Stimulated activated memory B cell treated with anti-CD40 and anti-IgM and Interleukin-4, amounts not matched to agents 10 μg/mL and 1 μg/mL and 100 μg/mL, for 72 hours (primary cell): ENCODE results near the gene HIBCH.
A peak's percentile ranks its signal among the peaks of the same experiment; 100 is the strongest.
"Not testable (repeated sequence)": the region's sequence is repeated elsewhere in the genome, so short reads cannot be mapped to it uniquely, and the experiment has no call there.

Experiments used
- ATAC-seq: fragments of 150-1000 bp; cut with Tn5 transposase; 2 replicates; pipeline ENCODE4 v1.10.0; 2021
- H3K27ac Mint-ChIP-seq: one replicate; pipeline ENCODE4 v1.8.0; 2022; ENCODE audit warnings: mild to moderate bottlenecking, mixed read lengths
- H3K27me3 Mint-ChIP-seq: one replicate; pipeline ENCODE4 v1.8.0; 2022; ENCODE audit warnings: mixed read lengths
- H3K36me3 Mint-ChIP-seq: one replicate; pipeline ENCODE4 v1.8.0; 2022; ENCODE audit warnings: mixed read lengths
- H3K4me1 Mint-ChIP-seq: one replicate; pipeline ENCODE4 v1.8.0; 2022; ENCODE audit warnings: mixed read lengths
- H3K4me3 Mint-ChIP-seq: one replicate; pipeline ENCODE4 v1.8.0; 2022; ENCODE audit warnings: mild to moderate bottlenecking, moderate library complexity, mixed read lengths
- H3K9me3 Mint-ChIP-seq: one replicate; pipeline ENCODE4 v1.8.0; 2022; ENCODE audit warnings: mixed read lengths

Gene HIBCH, protein sequence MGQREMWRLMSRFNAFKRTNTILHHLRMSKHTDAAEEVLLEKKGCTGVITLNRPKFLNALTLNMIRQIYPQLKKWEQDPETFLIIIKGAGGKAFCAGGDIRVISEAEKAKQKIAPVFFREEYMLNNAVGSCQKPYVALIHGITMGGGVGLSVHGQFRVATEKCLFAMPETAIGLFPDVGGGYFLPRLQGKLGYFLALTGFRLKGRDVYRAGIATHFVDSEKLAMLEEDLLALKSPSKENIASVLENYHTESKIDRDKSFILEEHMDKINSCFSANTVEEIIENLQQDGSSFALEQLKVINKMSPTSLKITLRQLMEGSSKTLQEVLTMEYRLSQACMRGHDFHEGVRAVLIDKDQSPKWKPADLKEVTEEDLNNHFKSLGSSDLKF

DNA sequence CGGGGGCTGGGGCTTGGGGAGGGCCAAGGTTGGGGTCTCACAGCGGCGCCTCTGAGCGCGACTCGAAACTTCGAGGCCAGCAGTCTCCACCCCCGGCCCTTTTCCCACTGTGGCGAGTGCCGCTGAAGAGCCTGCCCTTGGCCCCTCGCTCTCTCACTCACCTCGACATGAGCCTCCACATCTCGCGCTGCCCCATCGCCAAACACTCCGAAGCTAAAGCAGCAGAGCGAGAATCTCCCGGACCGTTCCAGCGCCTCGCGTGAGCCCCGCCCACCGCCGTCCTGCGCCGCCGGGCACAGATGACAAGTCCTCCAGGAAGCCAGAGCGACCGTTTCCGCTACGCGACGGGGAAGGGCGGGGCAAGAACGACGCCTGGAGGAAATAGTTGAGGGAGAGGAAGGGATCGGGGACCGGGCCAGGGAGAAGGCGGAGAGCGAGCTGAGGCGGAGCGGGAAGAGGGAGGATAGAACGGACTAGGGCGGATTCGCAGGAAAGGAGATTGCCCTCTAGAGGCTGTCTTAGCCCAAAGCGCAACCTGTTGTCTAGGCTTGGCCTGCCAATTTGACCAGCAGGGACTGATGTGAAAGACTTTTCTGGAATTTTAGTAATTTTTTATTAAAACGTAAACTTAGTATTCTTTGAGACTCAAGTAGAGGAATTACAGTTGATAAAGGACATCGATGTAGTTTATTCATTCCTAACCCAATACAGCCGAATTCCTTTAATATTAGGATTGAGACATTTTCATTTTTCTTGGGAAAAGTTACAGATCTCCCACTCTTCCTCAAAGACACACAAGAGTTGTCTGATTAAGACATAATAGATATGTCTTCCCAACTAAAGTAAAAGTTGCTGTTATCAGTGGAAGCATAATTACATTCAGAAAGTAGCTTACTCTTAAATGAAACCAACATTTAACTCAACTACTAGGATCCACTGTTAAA is at the start of gene HIBCH:
Gene HIBCH (minus strand): TSS at position 272 of the 944 bp plus-strand sequence. CDS start 76 bp downstream, at position 196.
- Mint-ChIP-seq H3K27ac (peak within 1 kb of the TSS; percentile 80), H3K4me1 (peaks cover 47% of the 10 kb centered on the region), H3K4me3 (peak within 1 kb of the TSS; percentile 88), H3K36me3 (peaks cover 9% of the 10 kb centered on the region), H3K9me3 (no peaks in the 10 kb centered on the region), H3K27me3 (no peaks in the 10 kb centered on the region)
- peak; percentile 98 for ATAC-seq

- H3K36me3 Mint-ChIP-seq, result peaks cover 5% of the 10 kb centered on the region
- H3K27ac Mint-ChIP-seq, result no peak overlapping the region
- peaks cover under 1% of the 10 kb centered on the region for H3K4me1 Mint-ChIP-seq
- no peaks in the 10 kb centered on the region for H3K27me3 Mint-ChIP-seq
- no peak for ATAC-seq
- no peaks in the 10 kb centered on the region for H3K9me3 Mint-ChIP-seq
- H3K4me3 Mint-ChIP-seq, result no peak overlapping the region
Observed at GRCh38 chr2:190367091-190367490, 47.5 kb upstream of the HIBCH start.

DNA sequence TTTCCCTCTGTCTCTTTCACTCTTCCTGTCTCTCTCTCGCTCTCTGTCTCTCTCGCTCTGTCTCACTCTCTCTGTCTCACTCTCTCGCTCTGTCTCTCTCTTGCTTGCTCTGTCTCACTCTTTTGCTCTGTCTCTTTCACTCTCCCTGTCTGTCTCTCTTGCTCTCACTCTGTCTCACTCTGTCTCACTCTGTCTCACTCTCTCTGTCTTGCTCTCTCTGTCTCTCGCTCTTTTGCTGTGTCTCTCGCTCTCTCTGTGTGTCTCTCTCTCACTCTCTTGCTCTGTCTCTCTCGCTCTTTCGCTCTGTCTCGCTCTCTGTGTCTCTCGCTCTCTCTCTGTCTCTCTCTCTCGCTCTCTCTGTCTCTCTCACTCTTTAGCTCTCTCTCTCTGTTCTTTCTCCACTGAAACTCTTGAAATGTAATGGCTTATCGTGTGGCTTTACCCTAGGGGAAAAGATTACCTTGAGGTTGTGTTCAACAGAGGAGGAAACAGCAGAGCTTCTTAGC is 46.7 kb upstream of the HIBCH start:
- no peaks in the 10 kb centered on the region for H3K9me3 Mint-ChIP-seq
- no peak for ATAC-seq
- H3K27ac Mint-ChIP-seq, result no peak overlapping the region
- H3K36me3 Mint-ChIP-seq, result peaks cover 5% of the 10 kb centered on the region
- H3K4me3 Mint-ChIP-seq, result no peak overlapping the region
- no peaks in the 10 kb centered on the region for H3K27me3 Mint-ChIP-seq
- no peaks in the 10 kb centered on the region for H3K4me1 Mint-ChIP-seq

- Mint-ChIP-seq H3K36me3 (peaks cover 5% of the 10 kb centered on the region), H3K27ac (no peak overlapping the region), H3K9me3 (no peaks in the 10 kb centered on the region), H3K4me3 (no peak overlapping the region), H3K27me3 (no peaks in the 10 kb centered on the region), H3K4me1 (no peaks in the 10 kb centered on the region)
- no peak for ATAC-seq
Observed at GRCh38 chr2:190365499-190366204, 46.0 kb upstream of the HIBCH start.

DNA sequence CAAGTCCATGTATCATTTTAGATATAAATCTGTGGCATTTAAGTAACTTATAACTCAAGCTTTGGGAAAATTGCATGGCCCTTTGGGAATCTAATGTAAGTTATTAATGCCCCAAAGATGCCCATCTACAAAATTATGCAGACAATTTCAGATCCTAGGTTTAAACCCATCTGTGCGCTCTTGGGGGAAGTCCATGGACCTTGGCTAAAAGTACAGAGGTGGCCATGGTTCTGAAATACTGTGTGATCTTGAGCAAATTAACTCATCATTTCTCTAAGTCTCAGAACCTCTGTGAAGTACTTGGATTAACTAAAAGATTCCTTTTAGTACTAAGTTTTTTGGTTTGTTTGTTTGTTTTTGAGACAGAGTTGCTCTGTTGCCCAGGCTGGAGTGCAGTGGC is 43.3 kb upstream of the HIBCH start:
- no peaks in the 10 kb centered on the region for H3K36me3 Mint-ChIP-seq
- H3K27ac Mint-ChIP-seq, result no peak overlapping the region
- no peaks in the 10 kb centered on the region for H3K27me3 Mint-ChIP-seq
- H3K9me3 Mint-ChIP-seq, result no peaks in the 10 kb centered on the region
- H3K4me3 Mint-ChIP-seq, result no peak overlapping the region
- H3K4me1 Mint-ChIP-seq, result peaks cover 7% of the 10 kb centered on the region
- no peak for ATAC-seq

DNA sequence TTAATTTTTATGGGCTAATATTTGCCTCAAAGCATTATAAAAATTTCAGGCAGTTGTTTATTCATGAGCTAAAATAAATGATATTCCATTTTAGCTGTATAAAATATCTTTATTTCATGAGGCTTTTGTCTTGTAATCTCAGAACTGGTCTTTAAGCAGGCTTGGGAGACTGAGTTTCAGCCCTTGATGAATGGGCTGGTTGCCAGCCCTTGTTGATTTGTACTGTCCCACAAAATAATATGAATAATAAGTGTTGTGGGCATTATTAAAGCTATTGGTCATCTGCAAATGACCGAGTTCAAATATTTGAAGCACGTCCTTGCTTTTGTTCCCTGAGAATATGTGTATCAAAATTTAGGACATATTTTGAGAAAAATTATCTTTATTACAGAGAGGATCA is 41.9 kb upstream of the HIBCH start:
- Mint-ChIP-seq H3K4me3 (no peak overlapping the region), H3K36me3 (no peaks in the 10 kb centered on the region), H3K9me3 (no peaks in the 10 kb centered on the region), H3K27ac (no peak overlapping the region), H3K27me3 (no peaks in the 10 kb centered on the region), H3K4me1 (peaks cover 7% of the 10 kb centered on the region)
- no peak for ATAC-seq

- no peaks in the 10 kb centered on the region for H3K36me3 Mint-ChIP-seq
- H3K4me1 Mint-ChIP-seq, result peaks cover 7% of the 10 kb centered on the region
- H3K27me3 Mint-ChIP-seq, result no peaks in the 10 kb centered on the region
- no peak overlapping the region for H3K4me3 Mint-ChIP-seq
- no peak for ATAC-seq
- no peak overlapping the region for H3K27ac Mint-ChIP-seq
- H3K9me3 Mint-ChIP-seq, result no peaks in the 10 kb centered on the region
Observed at GRCh38 chr2:190360965-190361364, 41.3 kb upstream of the HIBCH start.

DNA sequence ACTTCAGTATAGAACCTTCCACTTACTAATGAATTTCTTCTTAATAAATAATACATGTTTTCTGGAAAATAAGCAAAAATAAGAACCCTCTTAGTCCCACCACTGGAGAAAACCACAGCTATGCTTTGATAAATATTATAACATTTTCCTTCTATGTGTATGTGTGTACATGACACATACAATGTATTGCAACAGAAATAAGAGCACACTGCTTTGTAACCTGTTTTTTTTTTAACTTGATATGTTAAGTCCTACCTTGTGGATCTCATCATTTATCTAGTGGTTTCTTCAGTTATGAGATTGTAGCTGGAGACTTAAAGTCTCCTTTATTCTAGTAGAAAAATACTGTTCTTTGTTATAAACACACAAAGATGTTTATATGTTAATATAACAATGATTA is 40.9 kb upstream of the HIBCH start:
- Mint-ChIP-seq H3K4me1 (peaks cover 7% of the 10 kb centered on the region), H3K27ac (peak overlapping the region; percentile 91), H3K27me3 (no peaks in the 10 kb centered on the region), H3K9me3 (no peaks in the 10 kb centered on the region), H3K36me3 (no peaks in the 10 kb centered on the region), H3K4me3 (no peak overlapping the region)
- ATAC-seq, result no peak

DNA sequence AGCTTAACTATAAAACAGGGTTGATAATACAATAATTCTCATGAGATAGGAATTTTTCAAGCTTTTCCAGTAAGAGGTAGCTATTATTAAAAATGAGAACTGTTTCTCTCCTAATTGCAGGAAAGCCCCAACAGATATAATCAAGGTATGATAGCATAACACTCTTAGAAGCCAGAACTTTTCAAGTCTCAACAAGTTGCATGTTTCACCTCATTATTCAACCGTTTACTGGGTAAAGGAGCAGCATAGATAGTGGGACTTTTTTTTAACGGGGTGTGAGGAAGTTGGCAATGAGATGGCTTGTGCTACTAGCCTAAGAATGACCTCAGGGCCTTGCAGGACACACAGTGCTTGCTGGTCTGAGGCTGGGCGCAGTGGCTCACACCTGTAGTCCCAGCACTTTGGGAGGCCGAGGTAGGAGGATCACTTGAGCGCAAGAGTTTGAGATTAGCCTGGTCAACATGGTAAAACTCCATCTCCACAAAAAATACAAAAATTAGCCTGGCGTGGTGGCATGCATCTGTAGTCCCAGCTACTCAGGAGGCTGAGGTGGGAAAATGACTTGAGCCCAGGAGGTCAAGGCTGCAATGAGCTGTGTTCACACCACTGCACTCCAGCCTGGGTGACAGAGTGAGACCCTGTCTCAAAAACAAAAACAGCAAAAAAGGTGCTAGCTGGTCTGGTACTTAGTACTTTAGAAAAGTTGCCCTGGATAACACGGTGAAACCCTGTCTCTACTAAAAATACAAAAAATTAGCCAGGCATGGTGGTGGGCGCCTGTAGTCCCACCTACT is 39.2 kb upstream of the HIBCH start:
- not testable (repeated sequence) for H3K27me3 Mint-ChIP-seq, H3K4me1 Mint-ChIP-seq, H3K9me3 Mint-ChIP-seq, H3K36me3 Mint-ChIP-seq, ATAC-seq
- Mint-ChIP-seq H3K4me3 (peak overlapping the region; percentile 34), H3K27ac (peak overlapping the region; percentile 91)

DNA sequence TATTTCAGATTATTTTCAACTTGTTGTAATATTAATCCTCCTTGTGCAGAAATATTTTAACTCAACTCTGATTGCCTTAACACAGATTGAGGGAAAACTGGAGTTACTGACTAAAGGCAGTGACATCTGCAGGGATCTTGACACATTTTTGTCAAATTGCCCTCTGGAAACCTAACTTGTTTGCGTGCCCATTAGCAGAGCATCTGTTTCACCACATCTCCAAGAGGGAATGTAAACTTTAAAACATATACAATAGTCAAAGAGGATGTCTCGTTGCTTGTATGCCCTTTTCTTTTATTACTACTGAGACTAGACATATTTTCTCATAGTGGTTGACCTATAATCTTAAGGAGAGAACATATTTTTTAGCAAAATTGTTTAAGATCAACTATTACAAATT is 38.0 kb upstream of the HIBCH start:
- H3K36me3 Mint-ChIP-seq, result no peaks in the 10 kb centered on the region
- H3K27me3 Mint-ChIP-seq, result no peaks in the 10 kb centered on the region
- no peak overlapping the region for H3K4me3 Mint-ChIP-seq
- no peak overlapping the region for H3K27ac Mint-ChIP-seq
- H3K9me3 Mint-ChIP-seq, result no peaks in the 10 kb centered on the region
- H3K4me1 Mint-ChIP-seq, result peaks cover 7% of the 10 kb centered on the region
- ATAC-seq, result no peak

GRCh38 chr2:190355968-190356644 is 36.5 kb upstream of the HIBCH start:
- Mint-ChIP-seq H3K36me3 (peaks cover 5% of the 10 kb centered on the region), H3K4me1 (peaks cover 7% of the 10 kb centered on the region), H3K9me3 (no peaks in the 10 kb centered on the region), H3K4me3 (no peak overlapping the region), H3K27me3 (no peaks in the 10 kb centered on the region), H3K27ac (no peak overlapping the region)
- ATAC-seq, result no peak

DNA sequence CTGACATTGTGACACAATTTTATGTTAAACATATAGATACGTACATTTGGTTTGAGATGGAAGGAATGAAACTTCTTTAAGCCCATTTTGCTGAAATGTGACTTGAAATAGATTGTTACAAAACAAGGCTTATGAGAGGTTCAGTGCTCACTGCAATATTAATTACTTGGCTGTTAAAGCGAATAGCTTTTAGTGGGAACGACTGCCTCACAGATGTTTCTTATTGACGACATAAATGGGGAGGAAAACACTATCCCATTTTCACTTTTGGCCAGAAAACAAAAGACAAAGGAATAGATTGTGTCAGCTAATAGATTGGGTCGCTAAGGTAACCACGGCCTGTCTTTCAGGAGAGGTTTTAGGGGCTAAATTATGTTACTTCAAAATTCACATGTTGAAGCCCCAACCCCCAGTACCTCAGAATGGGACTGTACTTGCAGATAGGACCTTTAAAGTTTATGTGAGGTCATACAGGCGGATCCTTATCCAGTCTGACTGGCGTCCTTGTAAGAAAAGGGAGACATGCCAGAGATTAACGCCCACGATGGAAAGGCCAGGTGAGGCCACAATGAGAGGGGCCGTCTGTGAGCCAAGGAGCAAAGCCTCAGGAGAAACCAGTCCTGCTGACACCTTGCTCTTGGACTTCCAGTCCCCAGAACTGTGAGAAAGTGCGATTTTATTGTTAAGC is 34.5 kb upstream of the HIBCH start:
- ATAC-seq, result no peak
- Mint-ChIP-seq H3K27ac (no peak overlapping the region), H3K9me3 (no peaks in the 10 kb centered on the region), H3K27me3 (no peaks in the 10 kb centered on the region), H3K4me1 (no peaks in the 10 kb centered on the region), H3K4me3 (no peak overlapping the region), H3K36me3 (peaks cover 5% of the 10 kb centered on the region)

DNA sequence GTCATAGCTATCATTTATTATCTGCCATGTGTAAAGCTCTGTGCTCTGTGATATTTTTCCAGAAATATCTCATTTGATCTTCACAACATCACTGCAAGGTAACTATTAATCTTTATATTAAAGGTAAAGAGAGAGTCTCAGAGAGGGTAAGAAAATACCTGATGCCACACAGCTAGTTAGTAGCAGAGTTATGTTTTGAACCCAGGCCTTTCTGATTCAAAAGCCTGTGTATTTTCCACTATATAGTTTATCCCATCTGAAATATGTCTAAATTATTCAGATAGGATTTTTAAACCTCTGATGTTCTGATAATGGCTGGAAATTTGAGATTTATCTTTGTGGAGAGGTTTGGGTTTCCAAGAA is 33.9 kb upstream of the HIBCH start:
- Mint-ChIP-seq H3K36me3 (peaks cover 5% of the 10 kb centered on the region), H3K27ac (no peak overlapping the region), H3K27me3 (no peaks in the 10 kb centered on the region), H3K4me1 (no peaks in the 10 kb centered on the region), H3K4me3 (no peak overlapping the region), H3K9me3 (no peaks in the 10 kb centered on the region)
- ATAC-seq, result no peak
